Smooth muscle cell (in vitro differentiated cells): Measurements from ENCODE around the gene HMGCLL1. TPM values are rescaled to one million over a fixed set of nuclear protein-coding genes. Genes with fewer than 3 reads are reported as not detected.

Source experiments
- DNase-seq: peaks from one replicate; lab custom pipeline; 2025; ENCODE audit not compliant: unreplicated experiment; lab: John Stamatoyannopoulos, UW
- H2AFZ ChIP-seq: fragments of 200-600 bp; sonication (generic); 2 replicates; pipeline ENCODE4 v1.6.0; 2016; ENCODE audit warnings: antibody characterized with exemption, low read depth, mild to moderate bottlenecking
- H3F3A ChIP-seq: fragments of 200-600 bp; sonication (generic); 2 replicates; pipeline ENCODE4 v1.6.0; 2017; ENCODE audit warnings: antibody characterized with exemption, low read depth
- H3K27ac ChIP-seq: fragments of 200-600 bp; sonication (generic); 2 replicates; pipeline ENCODE4 v1.5.1; 2016; ENCODE audit warnings: low read depth, mild to moderate bottlenecking
- H3K27me3 ChIP-seq: fragments of 200-600 bp; sonication (generic); 2 replicates; pipeline ENCODE4 v1.6.1; 2016; ENCODE audit warnings: low read depth, mild to moderate bottlenecking
- H3K36me3 ChIP-seq: fragments of 200-600 bp; sonication (generic); 2 replicates; pipeline ENCODE4 v1.5.1; 2016; ENCODE audit warnings: low read depth
- H3K4me1 ChIP-seq: fragments of 200-600 bp; sonication (generic); 2 replicates; pipeline ENCODE4 v1.5.1; 2016; ENCODE audit warnings: low read depth
- H3K4me2 ChIP-seq: fragments of 200-600 bp; sonication (generic); 2 replicates; pipeline ENCODE4 v1.6.0; 2016; ENCODE audit warnings: mild to moderate bottlenecking
- H3K4me3 ChIP-seq: fragments of 200-600 bp; sonication (generic); 2 replicates; pipeline ENCODE4 v1.5.1; 2016; ENCODE audit warnings: mild to moderate bottlenecking
- H3K79me2 ChIP-seq: fragments of 200-600 bp; sonication (generic); 2 replicates; pipeline ENCODE4 v1.6.0; 2016; ENCODE audit warnings: low read depth, mild to moderate bottlenecking
- H3K9ac ChIP-seq: fragments of 200-600 bp; sonication (generic); 2 replicates; pipeline ENCODE4 v1.6.0; 2016; ENCODE audit warnings: low read depth
- H3K9me3 ChIP-seq: fragments of 200-600 bp; sonication (generic); replicated peaks from 2 replicates; pipeline ENCODE4 v1.5.1; 2016; ENCODE audit warnings: low read depth
- H4K20me1 ChIP-seq: fragments of 200-600 bp; sonication (generic); 2 replicates; pipeline ENCODE4 v1.6.0; 2016; ENCODE audit warnings: low read depth
- WGBS: methylation state at CpG from one replicate; pipeline ENCODE4 v1.1.7; 2016; ENCODE audit warnings: low lambda C conversion rate; 5-methylcytosine and 5-hydroxymethylcytosine counted together
- polyA plus RNA-seq: library from polyadenylated mRNA; unstranded; fragments of >200 nt; fragmentation: Nextera tagmentation; extraction: Ambion mirVana; gene quantifications from 2 replicates; pipeline ENCODE4 v1.2.1, GENCODE V29; 2016
- total RNA-seq: library from RNA; depleted of rRNA; stranded (reverse); fragments of >200 nt; gene quantifications from 2 replicates; pipeline ENCODE4 v1.2.3, GENCODE V29; 2014
- TF ChIP-seq, protein P1 (sequence below): fragments of 200-600 bp; sonication (generic); IDR thresholded peaks from 2 replicates; pipeline ENCODE4 v1.5.1; 2017; ENCODE audit warnings: borderline replicate concordance, mild to moderate bottlenecking, antibody characterized with exemption; ENCODE audit not compliant: insufficient read depth, poor library complexity, severe bottlenecking

HMGCLL1 gene
- total and polyA plus RNA-seq, 2 experiments from 2014 or later: not detected

DNA sequence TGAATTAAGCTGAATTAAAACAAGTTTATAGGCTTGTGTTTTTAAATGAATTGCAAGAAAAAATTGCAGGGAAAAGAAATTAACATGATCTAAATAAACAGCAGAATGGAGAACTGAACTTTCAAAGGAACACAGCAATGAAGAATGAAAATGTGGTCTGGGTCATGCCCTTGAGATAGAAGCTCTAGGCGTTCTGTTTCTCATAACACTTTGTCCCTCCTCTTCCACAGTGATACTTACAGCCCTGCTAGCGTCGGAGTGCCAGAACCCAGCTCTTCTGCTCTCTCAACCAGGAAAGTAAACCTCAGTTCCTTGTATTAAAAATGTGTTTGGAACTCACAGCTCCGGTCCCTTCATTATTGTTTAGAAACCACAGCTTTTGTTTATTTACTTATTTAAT lies 11.4 kb downstream of the HMGCLL1 start:
- whole genome bisulfite sequencing: 62% methylated on average over 4 of the region's 4 CpGs
- Histone ChIP-seq H3K9ac (no peak overlapping the region), H3F3A (no peaks in the 10 kb centered on the region)

DNA sequence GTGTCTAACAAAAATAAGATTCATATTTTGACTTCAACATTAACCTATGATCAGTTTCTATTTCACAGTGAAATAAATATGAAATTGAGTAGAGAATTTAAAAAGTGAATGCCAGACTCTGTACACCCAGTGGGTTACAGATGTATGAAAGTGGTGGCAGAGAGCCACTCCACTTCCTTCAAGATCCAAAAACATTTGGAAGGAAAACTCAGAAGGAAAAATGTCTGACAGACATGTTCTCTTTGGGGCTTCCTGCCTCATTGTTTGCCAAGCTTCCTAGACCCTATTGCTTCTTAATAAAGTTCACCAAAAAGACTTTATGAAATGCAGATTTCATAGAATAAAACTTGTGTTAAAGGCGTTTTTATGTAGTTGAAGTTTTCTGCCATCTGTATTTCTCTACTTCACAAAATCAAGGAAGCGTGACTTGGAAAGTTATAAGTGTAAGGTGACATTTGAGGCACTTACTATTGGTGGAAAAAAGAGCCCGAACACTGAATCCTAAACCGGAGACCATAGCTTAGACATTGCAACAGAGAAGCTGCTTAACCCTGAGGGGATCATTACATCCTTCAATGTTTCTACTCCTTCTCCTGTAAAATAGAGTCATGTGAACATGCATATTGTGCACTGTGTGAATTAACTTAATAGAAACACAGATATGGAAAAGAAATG lies 12.8 kb downstream of the HMGCLL1 start:
- Histone ChIP-seq H3K27ac (no peak overlapping the region), H4K20me1 (no peaks in the 10 kb centered on the region), H3K79me2 (no peaks in the 10 kb centered on the region), H3K9me3 (no peaks in the 10 kb centered on the region), H2AFZ (no peak overlapping the region), H3K4me1 (peaks cover 9% of the 10 kb centered on the region), H3K4me2 (no peak overlapping the region), H3K27me3 (no peaks in the 10 kb centered on the region), H3K4me3 (no peak overlapping the region), H3K36me3 (no peaks in the 10 kb centered on the region), H3K9ac (no peak overlapping the region), H3F3A (no peaks in the 10 kb centered on the region)
- 81% methylated on average over 4 of the region's 4 CpGs for WGBS
- TF ChIP-seq, protein P1, sequence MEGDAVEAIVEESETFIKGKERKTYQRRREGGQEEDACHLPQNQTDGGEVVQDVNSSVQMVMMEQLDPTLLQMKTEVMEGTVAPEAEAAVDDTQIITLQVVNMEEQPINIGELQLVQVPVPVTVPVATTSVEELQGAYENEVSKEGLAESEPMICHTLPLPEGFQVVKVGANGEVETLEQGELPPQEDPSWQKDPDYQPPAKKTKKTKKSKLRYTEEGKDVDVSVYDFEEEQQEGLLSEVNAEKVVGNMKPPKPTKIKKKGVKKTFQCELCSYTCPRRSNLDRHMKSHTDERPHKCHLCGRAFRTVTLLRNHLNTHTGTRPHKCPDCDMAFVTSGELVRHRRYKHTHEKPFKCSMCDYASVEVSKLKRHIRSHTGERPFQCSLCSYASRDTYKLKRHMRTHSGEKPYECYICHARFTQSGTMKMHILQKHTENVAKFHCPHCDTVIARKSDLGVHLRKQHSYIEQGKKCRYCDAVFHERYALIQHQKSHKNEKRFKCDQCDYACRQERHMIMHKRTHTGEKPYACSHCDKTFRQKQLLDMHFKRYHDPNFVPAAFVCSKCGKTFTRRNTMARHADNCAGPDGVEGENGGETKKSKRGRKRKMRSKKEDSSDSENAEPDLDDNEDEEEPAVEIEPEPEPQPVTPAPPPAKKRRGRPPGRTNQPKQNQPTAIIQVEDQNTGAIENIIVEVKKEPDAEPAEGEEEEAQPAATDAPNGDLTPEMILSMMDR: no peak
- no peak for DNase-seq

More for the DNA sequence above, 11.4 kb downstream of the HMGCLL1 start:
- Histone ChIP-seq H3K27ac (no peak overlapping the region), H3K27me3 (no peaks in the 10 kb centered on the region), H2AFZ (no peak overlapping the region), H3K4me2 (no peak overlapping the region), H3K79me2 (no peaks in the 10 kb centered on the region), H4K20me1 (no peaks in the 10 kb centered on the region), H3K4me3 (no peak overlapping the region), H3K36me3 (no peaks in the 10 kb centered on the region), H3K9me3 (no peaks in the 10 kb centered on the region), H3K4me1 (peaks cover 9% of the 10 kb centered on the region)
- TF ChIP-seq, protein P1: no peak
- DNase-seq: no peak

DNA sequence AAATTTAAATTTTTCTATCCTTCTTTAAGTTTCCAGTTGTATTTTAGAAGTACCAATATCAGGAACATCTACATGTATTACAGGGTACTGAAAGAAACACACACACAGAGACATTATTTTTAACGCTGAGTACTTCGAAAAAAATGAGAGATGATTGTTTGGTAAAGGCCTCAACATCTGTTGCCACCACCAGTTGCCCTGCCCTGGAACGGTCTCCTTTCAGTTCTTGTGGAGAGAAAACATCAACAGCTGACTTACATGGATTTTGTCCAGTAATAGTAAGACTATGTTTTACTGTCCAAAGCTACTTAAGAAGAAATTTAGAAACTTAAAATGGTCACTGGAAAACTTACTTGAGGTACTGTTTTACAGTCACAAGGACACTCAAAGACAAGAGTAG lies 16.7 kb downstream of the HMGCLL1 start:
- no peaks in the 10 kb centered on the region for H4K20me1 ChIP-seq
- H3K9ac ChIP-seq: no peak overlapping the region
- H3K27ac ChIP-seq: no peak overlapping the region
- no peak overlapping the region for H3K4me2 ChIP-seq
- no peak for DNase-seq
- WGBS: 92% methylated on average over 3 of the region's 3 CpGs
- H3K4me1 ChIP-seq: no peaks in the 10 kb centered on the region
- no peaks in the 10 kb centered on the region for H3K36me3 ChIP-seq
- TF ChIP-seq, protein P1: no peak
- H2AFZ ChIP-seq: no peak overlapping the region
- peaks cover 21% of the 10 kb centered on the region for H3K27me3 ChIP-seq
- no peaks in the 10 kb centered on the region for H3F3A ChIP-seq
- no peaks in the 10 kb centered on the region for H3K9me3 ChIP-seq
- no peaks in the 10 kb centered on the region for H3K79me2 ChIP-seq
- H3K4me3 ChIP-seq: no peak overlapping the region

DNA sequence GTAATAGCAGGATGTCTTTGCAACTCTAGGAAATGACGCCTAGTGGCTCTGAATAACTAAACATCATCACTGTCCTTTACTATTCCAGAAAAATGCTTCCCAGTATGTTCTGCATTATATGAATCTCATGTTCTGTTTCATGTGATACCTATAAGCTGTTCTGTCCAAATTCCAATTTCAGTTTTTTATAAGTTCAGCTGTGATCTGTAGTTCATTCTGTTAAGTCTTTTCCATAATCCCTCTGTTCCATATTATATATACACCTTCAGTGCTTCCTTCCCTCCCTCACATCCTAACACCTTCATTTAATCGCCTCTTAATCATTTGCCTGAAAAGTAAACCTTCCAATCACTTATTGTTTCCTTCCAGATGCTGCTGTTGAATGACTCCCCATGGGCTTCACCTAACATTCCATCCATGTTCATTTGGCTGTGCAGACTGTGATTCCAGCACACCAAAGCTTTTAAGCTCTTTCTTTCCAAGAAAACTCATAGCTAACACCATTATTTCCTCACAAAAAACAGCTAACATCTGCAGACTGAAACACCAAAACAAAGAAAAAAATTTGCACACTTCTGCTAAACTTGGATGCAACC lies 18.6 kb downstream of the HMGCLL1 start:
- Histone ChIP-seq H2AFZ (no peak overlapping the region), H3F3A (no peaks in the 10 kb centered on the region), H3K9ac (no peak overlapping the region), H3K4me2 (no peak overlapping the region), H3K79me2 (no peaks in the 10 kb centered on the region), H3K36me3 (no peaks in the 10 kb centered on the region), H3K27ac (no peak overlapping the region), H3K9me3 (no peaks in the 10 kb centered on the region), H3K27me3 (peaks cover 21% of the 10 kb centered on the region), H4K20me1 (no peaks in the 10 kb centered on the region), H3K4me3 (no peak overlapping the region), H3K4me1 (no peaks in the 10 kb centered on the region)
- 93% methylated on average over 2 of the region's 2 CpGs for whole genome bisulfite sequencing
- TF ChIP-seq, protein P1: no peak
- no peak for DNase-seq
